CD4-positive, CD25-positive, alpha-beta regulatory T cell (primary cell): ENCODE results near the gene TSLP. TPM values are rescaled to one million over a fixed set of nuclear protein-coding genes. Genes with fewer than 3 reads are reported as not detected.
A peak's percentile ranks its signal among the peaks of the same experiment; 100 is the strongest.

Experiments used
- ATAC-seq, 2 donors: fragments of 150-1000 bp; cut with Tn5 transposase; one replicate each; pipeline ENCODE4 v1.10.0; 2021; ENCODE audit warnings: low read depth in 2 of 2, moderate number of reproducible peaks in 2 of 2, moderate library complexity in 1 of 2
- DNase-seq, 3 donors: peaks; one replicate each; pipeline versions ENCODE4 v3.0.0 to v3.0.0-alpha.2; 2012 to 2022; ENCODE audit warnings: mixed read lengths in 1 of 3
- H3K27ac ChIP-seq: one replicate; pipeline ENCODE4 v1.7.0; 2013; ENCODE audit warnings: mild to moderate bottlenecking, low read length; ENCODE audit not compliant: insufficient read depth, poor library complexity, severe bottlenecking
- H3K27me3 ChIP-seq: one replicate; pipeline ENCODE4 v1.7.0; 2013; ENCODE audit warnings: low read length; ENCODE audit not compliant: control insufficient read depth, insufficient read depth
- H3K36me3 ChIP-seq: one replicate; pipeline ENCODE4 v1.7.0; 2013; ENCODE audit warnings: mild to moderate bottlenecking, low read length, moderate library complexity; ENCODE audit not compliant: control insufficient read depth, insufficient read depth
- H3K4me1 ChIP-seq: 2 replicates; pipeline ENCODE4 v1.7.0; 2013; ENCODE audit warnings: mild to moderate bottlenecking, low read length; ENCODE audit not compliant: insufficient read depth, control insufficient read depth, poor library complexity, severe bottlenecking
- H3K4me3 ChIP-seq: one replicate; pipeline ENCODE4 v1.7.0; 2013; ENCODE audit warnings: low read depth, mild to moderate bottlenecking, low read length, moderate library complexity
- H3K9me3 ChIP-seq, 2 experiments: 1 replicate in 1 of 2; 2 replicates in 1 of 2; pipeline ENCODE4 v1.7.0; 2013; ENCODE audit warnings: low read length in 2 of 2, mild to moderate bottlenecking in 1 of 2, moderate library complexity in 1 of 2; ENCODE audit not compliant: control insufficient read depth in 2 of 2
- H3K27ac Mint-ChIP-seq, 3 donors: one replicate each; pipeline ENCODE4 v1.8.0; 2020 to 2022; ENCODE audit warnings: mild to moderate bottlenecking in 3 of 3, mixed read lengths in 3 of 3, moderate library complexity in 2 of 3
- H3K27me3 Mint-ChIP-seq: one replicate; pipeline ENCODE4 v1.8.0; 2022; ENCODE audit warnings: mild to moderate bottlenecking, mixed read lengths
- H3K36me3 Mint-ChIP-seq: one replicate; pipeline ENCODE4 v1.8.0; 2020; ENCODE audit warnings: mixed read lengths
- H3K4me1 Mint-ChIP-seq, 4 donors: one replicate each; pipeline ENCODE4 v1.8.0; 2020 to 2022; ENCODE audit warnings: mixed read lengths in 4 of 4, mild to moderate bottlenecking in 1 of 4
- H3K4me3 Mint-ChIP-seq, 4 donors: one replicate each; pipeline ENCODE4 v1.8.0; 2020 to 2022; ENCODE audit warnings: mild to moderate bottlenecking in 4 of 4, mixed read lengths in 4 of 4, moderate library complexity in 3 of 4
- H3K9me3 Mint-ChIP-seq, 7 donors: one replicate each; pipeline ENCODE4 v1.8.0; 2020 to 2022; ENCODE audit warnings: mixed read lengths in 7 of 7, mild to moderate bottlenecking in 3 of 7, moderate library complexity in 2 of 7
- polyA plus RNA-seq, 4 donors: library from polyadenylated mRNA; unstranded; fragments of 300-500 nt; fragmentation: Illumina TruSeq; gene quantifications; one replicate each; pipeline ENCODE4 v1.2.3, GENCODE V29; 2021
- total RNA-seq: library from RNA; stranded (reverse); gene quantifications from one replicate; pipeline ENCODE4 v1.2.3, GENCODE V29; 2022

Gene TSLP
- total and polyA plus RNA-seq, 5 donors from 2014 or later, result not detected

DNA sequence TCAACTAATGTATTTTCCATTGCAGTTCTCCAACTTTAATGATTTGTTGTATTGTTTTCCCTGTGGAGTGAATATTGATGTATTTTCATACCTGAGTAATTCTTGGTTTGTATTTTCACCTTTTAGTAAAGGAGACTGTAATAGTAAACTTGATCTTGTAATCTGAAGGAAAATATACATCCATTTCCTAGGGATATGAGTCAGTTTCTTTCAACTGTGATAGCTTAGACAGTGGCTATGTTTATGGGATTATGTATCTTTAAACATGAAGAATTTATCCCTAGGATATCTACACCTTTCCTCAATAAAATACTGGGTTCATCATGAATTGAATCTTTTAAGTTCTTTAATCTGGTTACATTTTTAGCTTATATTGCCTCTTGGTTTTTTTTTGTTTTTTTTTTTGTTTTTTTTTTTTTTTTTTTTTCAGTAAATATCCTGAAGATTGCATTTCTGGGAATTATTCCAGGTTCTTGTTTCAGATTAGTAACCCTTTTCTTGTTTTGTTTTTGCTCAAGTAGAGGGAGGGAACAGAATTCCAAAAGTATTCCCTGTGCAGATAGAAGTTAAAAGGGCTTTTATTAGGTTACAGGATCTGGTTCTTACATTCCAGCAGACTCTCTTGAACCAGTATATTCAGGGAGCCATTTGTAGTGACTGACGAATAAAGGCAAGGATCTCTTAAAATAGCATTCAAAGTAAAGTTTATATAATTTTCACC lies 27.7 kb downstream of the TSLP start:
- no peak overlapping the region for H3K27ac ChIP-seq
- no peaks in the 10 kb centered on the region for H3K27me3 ChIP-seq
- DNase-seq, result no peak
- H3K27ac Mint-ChIP-seq, result no peak overlapping the region
- no peaks in the 10 kb centered on the region for H3K27me3 Mint-ChIP-seq
- H3K4me1 ChIP-seq, result peaks cover 5% of the 10 kb centered on the region
- no peak overlapping the region for H3K4me3 Mint-ChIP-seq
- H3K4me1 Mint-ChIP-seq, result peaks cover under 1 to 33% (median 26%) of the 10 kb centered on the region in 4 donors
- ATAC-seq, result no peak
- H3K36me3 ChIP-seq, result peaks cover 79% of the 10 kb centered on the region
- no peaks in the 10 kb centered on the region for H3K9me3 ChIP-seq
- H3K4me3 ChIP-seq, result no peak overlapping the region
- no peaks in the 10 kb centered on the region for H3K9me3 Mint-ChIP-seq
- H3K36me3 Mint-ChIP-seq, result peaks cover 30% of the 10 kb centered on the region

DNA sequence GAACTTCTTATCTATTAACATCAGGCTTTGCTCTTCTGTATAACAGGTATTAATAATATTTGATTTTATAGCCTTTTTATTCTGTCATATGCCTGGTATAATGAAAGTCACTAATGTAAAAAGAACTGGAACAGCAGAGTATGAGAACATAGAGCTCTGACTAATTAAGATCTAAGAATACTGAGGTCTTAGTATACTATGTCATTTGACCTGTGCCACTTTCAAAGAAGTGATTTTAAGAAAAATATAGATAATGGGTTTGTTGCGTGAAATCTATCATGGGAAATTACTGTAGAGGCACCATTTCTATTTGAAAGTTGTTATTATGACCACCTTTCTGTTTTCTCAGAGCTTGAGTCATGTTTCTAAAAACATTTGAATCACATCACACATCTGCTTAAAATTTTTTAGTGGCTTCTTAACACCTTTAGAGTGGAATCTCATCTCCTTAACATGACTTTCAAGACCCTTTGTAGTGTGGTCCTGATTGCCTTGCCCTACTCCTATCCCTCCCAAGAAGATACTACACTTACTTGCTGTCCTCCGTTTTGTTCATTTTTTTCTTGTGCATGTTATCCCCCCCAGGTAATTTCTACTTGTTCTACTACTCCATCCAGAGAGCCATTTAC lies 34.9 kb downstream of the TSLP start:
- Histone ChIP-seq H3K27ac (no peak overlapping the region), H3K9me3 (no peaks in the 10 kb centered on the region), H3K4me1 (no peaks in the 10 kb centered on the region), H3K36me3 (peaks cover 90% of the 10 kb centered on the region), H3K27me3 (no peaks in the 10 kb centered on the region), H3K4me3 (no peak overlapping the region)
- Mint-ChIP-seq H3K36me3 (peaks cover 39% of the 10 kb centered on the region), H3K4me1 (peaks cover 0 to 4% (median 1%) of the 10 kb centered on the region in 4 donors), H3K9me3 (no peaks in the 10 kb centered on the region), H3K4me3 (no peak overlapping the region), H3K27me3 (no peaks in the 10 kb centered on the region), H3K27ac (peak overlapping the region in 1 of 3 donors; percentile 3)
- no peak for DNase-seq
- ATAC-seq, result no peak

DNA sequence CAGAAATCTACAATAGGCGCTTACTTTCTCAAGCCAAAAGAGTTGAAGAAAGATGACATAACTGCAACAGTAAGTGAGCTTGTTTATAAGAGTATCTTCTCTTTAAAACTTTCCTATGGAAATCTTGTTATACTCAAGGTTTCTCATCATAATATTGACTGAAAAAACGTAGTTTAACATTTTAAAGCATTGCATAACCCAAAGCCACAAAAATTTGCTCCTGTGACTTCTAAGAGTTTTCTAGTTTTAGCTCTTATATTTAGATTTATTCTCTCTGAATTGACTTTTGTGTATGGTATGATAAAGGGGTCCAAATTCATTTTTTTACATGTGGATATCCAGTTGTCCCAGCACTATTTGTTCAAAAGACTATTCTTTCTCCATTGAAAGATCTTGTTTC lies 35.9 kb downstream of the TSLP start:
- no peak for DNase-seq
- Histone ChIP-seq H3K4me1 (no peaks in the 10 kb centered on the region), H3K27ac (no peak overlapping the region), H3K27me3 (no peaks in the 10 kb centered on the region), H3K36me3 (peaks cover 91% of the 10 kb centered on the region), H3K4me3 (no peak overlapping the region), H3K9me3 (no peaks in the 10 kb centered on the region)
- no peaks in the 10 kb centered on the region for H3K9me3 Mint-ChIP-seq
- H3K4me3 Mint-ChIP-seq, result no peak overlapping the region
- peaks cover 0 to 6% (median 4%) of the 10 kb centered on the region in 4 donors for H3K4me1 Mint-ChIP-seq
- H3K27ac Mint-ChIP-seq, result no peak overlapping the region
- no peak for ATAC-seq
- H3K27me3 Mint-ChIP-seq, result no peaks in the 10 kb centered on the region
- H3K36me3 Mint-ChIP-seq, result peaks cover 43% of the 10 kb centered on the region

DNA sequence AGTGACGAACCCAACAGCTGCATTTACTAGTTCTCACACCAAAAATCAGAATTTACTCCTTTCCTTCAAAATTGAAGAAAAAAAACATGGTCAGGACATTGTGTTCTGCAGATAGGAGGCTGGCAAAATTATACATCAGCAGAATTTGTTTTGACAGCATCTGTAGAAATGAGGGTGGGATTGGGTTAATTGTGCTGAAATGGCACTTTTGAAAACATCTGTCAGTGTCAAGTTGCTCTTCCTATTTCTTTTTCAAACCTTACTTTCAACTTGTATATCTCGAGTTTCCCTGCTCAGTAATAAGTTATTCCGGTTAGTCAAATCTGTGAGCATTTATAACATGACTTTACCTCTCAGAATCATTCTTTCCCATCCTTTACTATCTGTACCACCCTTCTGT lies 40.4 kb downstream of the TSLP start:
- ATAC-seq, result no peak
- no peaks in the 10 kb centered on the region for H3K9me3 Mint-ChIP-seq
- Histone ChIP-seq H3K27ac (no peak overlapping the region), H3K36me3 (peaks cover 68% of the 10 kb centered on the region), H3K4me1 (no peaks in the 10 kb centered on the region), H3K27me3 (no peaks in the 10 kb centered on the region), H3K9me3 (no peaks in the 10 kb centered on the region), H3K4me3 (no peak overlapping the region)
- peaks cover 0 to 11% (median 5%) of the 10 kb centered on the region in 4 donors for H3K4me1 Mint-ChIP-seq
- H3K27ac Mint-ChIP-seq, result no peak overlapping the region
- no peak overlapping the region for H3K4me3 Mint-ChIP-seq
- H3K36me3 Mint-ChIP-seq, result peaks cover 35% of the 10 kb centered on the region
- H3K27me3 Mint-ChIP-seq, result no peaks in the 10 kb centered on the region
- DNase-seq, result no peak

DNA sequence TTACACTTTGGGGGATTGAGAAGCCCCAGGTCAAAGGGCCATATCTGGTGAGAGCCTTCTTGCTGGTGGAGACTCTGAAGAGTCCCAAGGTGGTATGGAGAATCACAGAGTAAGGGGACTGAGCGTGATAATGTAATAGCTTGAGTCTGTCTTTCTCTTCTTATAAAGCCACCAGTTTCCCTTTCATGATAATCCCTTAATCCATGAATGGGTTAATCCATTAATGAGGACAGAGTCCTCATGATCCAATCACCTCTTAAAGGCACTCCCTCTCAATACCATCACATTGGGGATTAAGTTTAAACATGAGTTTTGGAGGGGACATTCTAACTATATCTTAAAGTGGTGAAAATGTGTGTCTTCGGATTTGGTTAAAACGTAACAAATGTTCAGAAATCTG lies 42.2 kb downstream of the TSLP start:
- no peak overlapping the region for H3K27ac ChIP-seq
- no peaks in the 10 kb centered on the region for H3K27me3 Mint-ChIP-seq
- H3K9me3 Mint-ChIP-seq, result no peaks in the 10 kb centered on the region
- H3K4me3 Mint-ChIP-seq, result no peak overlapping the region
- H3K4me1 Mint-ChIP-seq, result peaks cover 0 to 15% (median 5%) of the 10 kb centered on the region in 4 donors
- H3K27ac Mint-ChIP-seq, result peak overlapping the region in 1 of 3 donors; percentile 72
- peaks cover 31% of the 10 kb centered on the region for H3K36me3 Mint-ChIP-seq
- H3K27me3 ChIP-seq, result no peaks in the 10 kb centered on the region
- H3K4me1 ChIP-seq, result no peaks in the 10 kb centered on the region
- H3K4me3 ChIP-seq, result no peak overlapping the region
- H3K9me3 ChIP-seq, result no peaks in the 10 kb centered on the region
- ATAC-seq (no peak), DNase-seq (no peak)
- H3K36me3 ChIP-seq, result peaks cover 66% of the 10 kb centered on the region

DNA sequence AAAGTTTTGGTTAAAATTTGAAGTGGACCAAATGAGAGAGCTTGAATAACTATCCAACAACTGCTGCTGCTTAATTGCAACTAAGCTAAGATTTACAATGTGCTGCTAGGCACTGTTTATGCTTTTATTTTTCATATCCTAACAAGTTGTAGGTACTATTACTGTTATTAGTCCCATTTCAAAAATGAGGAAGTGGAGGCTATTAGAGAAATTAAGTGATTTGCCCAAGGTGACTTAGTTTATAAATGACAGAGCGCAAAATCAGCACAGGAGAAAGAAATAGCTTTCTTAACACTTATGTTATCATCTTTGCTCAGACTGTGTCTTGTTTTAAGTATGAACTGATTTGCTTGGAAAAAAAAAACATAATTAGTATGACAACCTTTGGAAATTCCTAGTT lies 43.7 kb downstream of the TSLP start:
- H3K4me1 ChIP-seq, result no peaks in the 10 kb centered on the region
- H3K9me3 Mint-ChIP-seq, result no peaks in the 10 kb centered on the region
- H3K4me3 Mint-ChIP-seq, result no peak overlapping the region
- no peaks in the 10 kb centered on the region for H3K27me3 Mint-ChIP-seq
- H3K36me3 Mint-ChIP-seq, result peaks cover 32% of the 10 kb centered on the region
- H3K9me3 ChIP-seq, result no peaks in the 10 kb centered on the region
- H3K27ac Mint-ChIP-seq, result no peak overlapping the region
- no peak for DNase-seq
- peaks cover 0 to 15% (median 5%) of the 10 kb centered on the region in 4 donors for H3K4me1 Mint-ChIP-seq
- ATAC-seq, result no peak
- no peak overlapping the region for H3K27ac ChIP-seq
- no peaks in the 10 kb centered on the region for H3K27me3 ChIP-seq
- peaks cover 65% of the 10 kb centered on the region for H3K36me3 ChIP-seq
- no peak overlapping the region for H3K4me3 ChIP-seq

DNA sequence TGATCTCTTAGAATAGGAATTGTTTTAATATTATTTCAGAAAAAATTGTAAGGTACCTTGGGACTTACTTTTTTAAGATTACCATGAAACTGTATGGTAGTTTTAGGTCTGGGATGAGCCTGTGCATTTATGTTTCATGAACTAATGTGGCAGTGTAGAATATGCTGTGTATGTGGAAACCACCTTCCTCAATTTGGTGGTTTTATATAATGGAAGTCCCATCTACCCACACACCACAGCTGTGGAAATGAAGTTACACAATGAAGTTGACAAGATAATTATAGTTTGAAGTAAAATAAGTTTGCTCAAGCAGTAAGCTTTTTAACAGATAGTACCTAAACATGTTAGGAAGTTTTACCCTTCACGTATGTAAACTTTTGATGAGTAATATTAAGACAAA lies 45.0 kb downstream of the TSLP start:
- Histone ChIP-seq H3K27ac (no peak overlapping the region), H3K4me1 (no peaks in the 10 kb centered on the region), H3K9me3 (no peaks in the 10 kb centered on the region), H3K36me3 (peaks cover 67% of the 10 kb centered on the region), H3K4me3 (no peak overlapping the region), H3K27me3 (no peaks in the 10 kb centered on the region)
- Mint-ChIP-seq H3K36me3 (peaks cover 40% of the 10 kb centered on the region), H3K4me3 (no peak overlapping the region), H3K4me1 (peaks cover 0 to 15% (median 5%) of the 10 kb centered on the region in 4 donors), H3K27ac (no peak overlapping the region), H3K27me3 (no peaks in the 10 kb centered on the region), H3K9me3 (no peaks in the 10 kb centered on the region)
- DNase-seq (no peak), ATAC-seq (no peak)

DNA sequence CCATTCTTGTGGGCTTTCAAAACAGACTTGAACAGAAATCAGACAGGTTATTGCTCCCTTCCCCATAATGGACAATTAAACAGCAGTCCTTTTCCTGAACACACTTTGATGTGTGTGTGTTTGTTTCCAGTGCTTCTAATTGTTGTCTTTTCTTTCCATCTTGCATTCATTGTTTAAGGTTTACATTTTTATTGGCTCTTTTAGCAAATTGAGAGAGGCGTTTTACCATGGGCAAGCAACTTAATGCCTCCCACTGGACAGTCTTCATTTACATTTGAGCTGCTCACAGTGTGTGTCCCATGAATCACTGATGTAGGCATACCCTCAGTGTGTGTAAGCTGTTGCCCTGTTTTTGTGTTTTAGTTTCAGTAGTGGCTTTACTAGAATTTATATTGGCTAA lies 45.6 kb downstream of the TSLP start:
- Mint-ChIP-seq H3K9me3 (no peaks in the 10 kb centered on the region), H3K27ac (no peak overlapping the region), H3K27me3 (no peaks in the 10 kb centered on the region), H3K36me3 (peaks cover 43% of the 10 kb centered on the region), H3K4me3 (no peak overlapping the region), H3K4me1 (peaks cover 0 to 12% (median 5%) of the 10 kb centered on the region in 4 donors)
- Histone ChIP-seq H3K36me3 (peaks cover 67% of the 10 kb centered on the region), H3K4me1 (no peaks in the 10 kb centered on the region), H3K27me3 (no peaks in the 10 kb centered on the region), H3K27ac (no peak overlapping the region), H3K9me3 (no peaks in the 10 kb centered on the region), H3K4me3 (no peak overlapping the region)
- ATAC-seq (no peak), DNase-seq (no peak)
